Middle frontal gyrus (tissue), 1 donor: ENCODE results near the gene NAA80.
"Not testable (repeated sequence)": the region's sequence is repeated elsewhere in the genome, so short reads cannot be mapped to it uniquely, and the experiment has no call there.

Experiments used
- DNase-seq: peaks from one replicate; pipeline ENCODE4 v3.0.0-alpha.2; 2015; ENCODE audit warnings: low spot score; ENCODE audit errors: extremely low spot score

Gene NAA80

DNA sequence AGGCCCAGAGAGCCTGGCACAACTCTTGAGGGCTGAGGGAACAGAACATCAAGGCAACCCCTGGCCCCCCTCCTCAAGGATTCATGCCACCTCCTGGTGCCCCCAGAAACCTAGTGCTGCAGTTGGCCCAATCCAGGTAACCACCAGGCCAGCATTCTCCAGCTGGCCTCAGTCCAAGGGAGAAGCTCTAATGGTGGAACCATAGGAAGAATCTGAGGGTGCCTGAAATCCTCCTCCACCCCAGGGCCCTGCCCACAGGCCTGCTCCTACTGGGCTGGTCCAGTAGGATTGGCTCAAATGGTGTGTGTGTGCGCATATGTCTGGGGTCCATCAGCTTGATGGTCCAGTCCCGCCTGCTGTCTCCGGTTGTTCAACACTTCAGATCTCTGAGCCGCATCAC lies 15.6 kb upstream of the NAA80 start:
- no peak for DNase-seq

DNA sequence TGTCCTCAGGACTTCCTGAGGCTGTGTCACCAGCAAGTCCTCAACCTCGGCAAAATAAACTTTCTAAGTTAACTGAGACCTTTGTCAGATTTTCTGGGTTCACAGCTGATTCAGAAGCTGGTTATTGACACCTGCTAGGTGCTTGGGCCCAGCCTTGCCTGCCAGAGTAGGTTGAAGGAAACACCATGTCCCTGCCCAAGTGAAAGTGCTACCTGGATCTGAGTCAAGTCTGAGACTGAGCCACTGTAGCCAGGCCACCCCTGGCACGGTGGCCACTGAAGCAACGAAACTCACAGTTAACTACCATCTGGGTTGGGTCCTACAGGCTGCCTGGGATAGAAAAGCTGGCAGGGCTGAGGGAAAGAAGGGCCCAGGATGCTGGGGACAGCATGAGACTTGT lies 15.1 kb upstream of the NAA80 start:
- no peak for DNase-seq

DNA sequence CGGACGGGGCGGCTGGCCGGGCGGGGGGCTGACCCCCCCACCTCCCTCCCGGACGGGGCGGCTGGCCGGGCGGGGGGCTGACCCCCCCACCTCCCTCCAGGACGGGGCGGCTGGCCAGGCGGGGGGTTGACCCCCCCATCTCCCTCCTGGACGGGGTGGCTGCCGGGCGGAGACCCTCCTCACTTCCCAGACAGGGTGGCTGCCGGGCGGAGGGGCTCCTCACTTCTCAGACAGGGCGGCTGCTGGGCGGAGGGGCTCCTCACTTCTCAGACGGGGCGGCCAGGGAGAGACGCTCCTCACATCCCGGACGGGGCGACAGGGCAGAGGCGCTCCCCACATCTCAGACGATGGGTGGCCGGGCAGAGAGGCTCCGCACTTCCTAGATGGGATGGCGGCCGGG lies 12.8 kb upstream of the NAA80 start:
- not testable (repeated sequence) for DNase-seq

DNA sequence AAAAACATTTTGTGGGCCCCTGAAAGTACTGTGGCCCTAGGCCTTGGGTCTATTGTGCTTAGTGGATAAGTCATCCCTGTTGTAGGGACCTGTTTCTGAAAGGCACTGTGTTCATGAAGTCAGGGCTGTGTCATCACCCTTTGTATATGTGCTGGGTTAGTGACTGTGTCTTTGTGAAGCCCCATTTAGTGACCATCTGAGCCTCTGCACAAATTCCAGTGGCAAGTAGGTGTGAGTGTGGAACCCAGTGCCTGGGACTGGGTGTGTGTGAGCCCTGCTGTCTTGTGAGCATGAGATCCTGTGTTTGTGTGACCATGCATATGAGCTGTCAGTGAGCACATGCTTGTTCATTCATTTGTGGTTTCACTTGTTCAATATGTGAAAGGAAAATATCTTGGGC lies 5.4 kb upstream of the NAA80 start:
- DNase-seq: no peak

DNA sequence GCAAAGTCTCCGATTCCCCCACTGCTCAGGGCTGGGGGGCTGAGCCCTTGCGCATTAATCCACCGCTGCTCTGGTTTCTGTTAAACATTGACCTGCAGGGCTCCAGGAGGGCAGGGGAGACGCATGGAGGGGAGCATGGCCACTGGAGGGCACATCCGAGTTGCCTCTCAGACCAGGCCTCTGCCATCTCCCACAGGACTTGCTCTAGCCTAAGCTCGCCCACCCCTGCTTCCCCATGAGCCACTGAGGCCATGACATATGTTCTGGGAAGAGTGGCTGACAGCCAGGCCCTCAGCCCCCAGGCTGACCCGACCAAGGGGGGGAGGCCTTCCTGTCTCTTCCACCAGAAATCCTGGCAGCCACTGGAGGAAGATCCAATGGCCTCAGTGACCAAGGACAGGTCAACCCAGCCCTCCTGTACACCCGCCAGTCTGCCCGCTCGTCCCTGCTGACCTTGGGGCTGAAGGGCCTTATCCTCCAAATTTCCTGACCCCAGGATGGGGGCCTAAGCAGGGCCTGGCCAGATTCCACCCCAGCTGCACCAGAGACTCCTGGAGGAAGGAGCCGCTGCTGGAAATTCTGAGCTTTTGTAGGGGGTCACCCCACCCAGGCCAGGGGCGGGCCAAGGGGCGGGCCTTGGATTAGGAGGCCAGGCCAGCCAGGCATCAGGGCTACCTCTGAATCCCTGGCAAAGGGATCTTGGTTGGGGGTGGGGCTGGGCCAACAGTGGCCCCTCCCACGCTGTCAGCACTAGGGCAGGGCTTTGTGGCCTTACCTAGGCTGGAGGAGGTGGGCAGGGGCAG lies 4.0 kb upstream of the NAA80 start, which contains the start of gene HYAL1:
Gene HYAL1, minus strand, starts transcription at position 562 of the 803 bp plus-strand sequence. CDS start 618 bp downstream, outside the sequence.
- DNase-seq: no peak

DNA sequence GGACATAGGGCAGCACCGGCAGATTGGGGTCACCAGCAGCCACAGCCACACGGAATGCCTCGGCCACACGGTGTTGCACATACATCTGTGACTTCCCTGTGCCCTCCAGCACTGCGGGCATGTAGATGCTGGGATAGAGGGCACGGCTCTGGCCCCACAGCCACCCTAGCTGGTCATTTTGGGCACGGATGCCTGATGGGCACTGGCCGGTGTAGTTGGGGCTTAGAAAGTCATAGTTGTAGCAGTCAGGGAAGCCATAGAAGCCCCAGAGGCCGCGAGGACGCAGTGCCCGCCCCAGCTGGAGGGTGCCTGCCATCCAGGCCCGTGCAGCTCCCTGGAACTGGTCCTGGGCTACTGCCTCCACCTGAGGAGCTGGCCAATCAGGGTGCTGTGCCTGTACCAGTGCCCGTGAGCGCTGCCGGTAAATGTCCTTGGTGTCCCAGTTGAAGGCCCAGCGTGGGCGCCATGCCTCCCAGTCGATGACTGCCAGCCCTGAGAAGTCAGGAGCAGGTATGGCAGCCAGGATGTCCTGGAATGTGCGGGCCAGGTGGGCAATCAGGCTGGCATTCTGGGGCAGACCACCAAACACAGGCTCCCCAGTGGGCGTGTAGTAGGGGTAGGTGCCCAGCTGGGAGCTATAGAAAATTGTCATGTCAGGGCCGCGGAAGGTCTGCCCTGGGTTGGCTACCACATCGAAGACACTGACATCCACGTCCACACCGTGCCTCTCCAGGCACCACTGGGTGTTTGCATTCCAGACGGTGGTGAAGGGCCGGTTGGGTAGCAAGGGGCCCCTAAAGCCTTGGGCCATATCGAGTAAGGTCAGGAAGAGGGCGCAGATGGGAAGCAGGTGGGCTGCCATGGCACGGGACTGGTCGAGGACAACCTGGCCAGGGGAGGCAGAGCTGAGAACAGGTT lies 3.1 kb upstream of the NAA80 start:
- DNase-seq: no peak

DNA sequence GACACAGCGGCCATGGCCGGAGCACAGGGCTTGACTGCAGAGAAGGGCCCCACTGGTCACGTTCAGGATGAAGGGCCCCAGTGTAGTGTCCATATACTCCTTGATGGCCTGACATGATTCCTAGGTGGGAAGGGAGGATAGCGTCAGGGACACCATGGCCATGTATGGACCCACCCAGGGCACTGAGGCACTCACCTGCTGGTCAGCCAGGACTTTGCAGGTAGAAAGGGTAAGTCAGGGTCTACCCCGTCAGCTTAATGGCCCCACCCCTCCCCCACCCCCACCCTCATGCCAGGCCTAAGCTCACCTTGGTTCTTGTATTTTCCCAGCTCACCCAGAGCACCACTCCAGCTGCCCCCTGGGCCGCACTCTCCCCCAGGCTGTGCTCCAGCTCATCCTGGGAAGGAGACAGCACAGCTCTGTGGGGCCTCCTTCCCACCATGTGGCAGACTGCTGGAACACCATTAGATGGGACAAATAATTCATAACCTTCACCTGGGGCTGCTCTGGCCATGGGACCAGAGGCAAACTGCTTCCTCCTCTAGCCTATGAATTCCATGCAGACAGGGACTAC lies 1.6 kb upstream of the NAA80 start:
- DNase-seq: no peak

DNA sequence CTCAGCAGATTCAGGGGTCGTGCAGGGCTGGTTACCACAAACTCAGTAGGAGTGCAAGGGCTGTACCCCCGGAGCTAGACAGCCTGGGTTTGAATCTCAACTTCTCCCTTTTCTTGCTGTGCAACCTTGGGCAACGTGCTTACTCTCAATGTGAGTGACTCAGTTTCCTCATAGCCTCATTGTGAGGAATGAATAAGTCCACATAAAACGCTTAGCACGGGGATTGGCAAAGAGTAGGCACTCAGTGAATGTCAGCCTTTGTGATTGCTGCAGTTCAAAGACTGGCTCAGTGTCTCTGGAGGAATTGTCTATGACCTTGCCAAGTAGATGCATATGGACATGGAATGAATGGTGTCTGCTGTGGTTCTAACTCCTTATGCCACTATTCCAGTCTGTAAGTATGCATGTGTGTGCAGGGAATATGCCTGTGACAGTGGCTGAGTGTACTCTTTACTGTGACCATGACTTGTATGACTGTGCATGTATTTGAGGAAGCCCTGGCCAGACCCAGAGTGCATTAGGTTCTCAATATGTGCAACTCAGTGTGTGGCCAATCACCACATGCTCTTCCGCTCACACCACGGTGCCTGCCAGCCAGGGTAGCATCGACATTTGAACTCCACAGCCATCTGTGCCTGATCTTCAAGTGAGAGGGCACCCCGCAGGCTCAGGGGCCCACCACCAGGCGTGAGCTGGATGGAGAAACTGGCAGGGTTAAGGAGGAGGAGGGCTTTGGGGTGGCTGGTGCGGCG lies 900 bp upstream of the NAA80 start:
- DNase-seq: peak; percentile 39

DNA sequence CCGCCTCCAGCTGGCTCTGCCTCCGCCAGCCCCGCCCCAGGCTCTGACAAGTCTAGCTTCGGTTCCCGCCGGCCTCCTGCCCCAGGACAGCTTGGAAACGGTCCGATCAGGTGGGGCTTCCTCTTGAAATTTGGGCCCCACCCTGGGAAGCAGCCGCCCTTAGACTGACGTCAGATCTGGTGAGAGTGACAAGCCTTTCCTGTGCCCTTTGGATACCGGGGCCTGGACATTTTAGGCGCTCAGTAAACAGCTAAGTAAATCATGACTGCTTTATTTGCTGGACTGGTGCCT lies 378 bp upstream of the NAA80 start:
- no peak for DNase-seq

DNA sequence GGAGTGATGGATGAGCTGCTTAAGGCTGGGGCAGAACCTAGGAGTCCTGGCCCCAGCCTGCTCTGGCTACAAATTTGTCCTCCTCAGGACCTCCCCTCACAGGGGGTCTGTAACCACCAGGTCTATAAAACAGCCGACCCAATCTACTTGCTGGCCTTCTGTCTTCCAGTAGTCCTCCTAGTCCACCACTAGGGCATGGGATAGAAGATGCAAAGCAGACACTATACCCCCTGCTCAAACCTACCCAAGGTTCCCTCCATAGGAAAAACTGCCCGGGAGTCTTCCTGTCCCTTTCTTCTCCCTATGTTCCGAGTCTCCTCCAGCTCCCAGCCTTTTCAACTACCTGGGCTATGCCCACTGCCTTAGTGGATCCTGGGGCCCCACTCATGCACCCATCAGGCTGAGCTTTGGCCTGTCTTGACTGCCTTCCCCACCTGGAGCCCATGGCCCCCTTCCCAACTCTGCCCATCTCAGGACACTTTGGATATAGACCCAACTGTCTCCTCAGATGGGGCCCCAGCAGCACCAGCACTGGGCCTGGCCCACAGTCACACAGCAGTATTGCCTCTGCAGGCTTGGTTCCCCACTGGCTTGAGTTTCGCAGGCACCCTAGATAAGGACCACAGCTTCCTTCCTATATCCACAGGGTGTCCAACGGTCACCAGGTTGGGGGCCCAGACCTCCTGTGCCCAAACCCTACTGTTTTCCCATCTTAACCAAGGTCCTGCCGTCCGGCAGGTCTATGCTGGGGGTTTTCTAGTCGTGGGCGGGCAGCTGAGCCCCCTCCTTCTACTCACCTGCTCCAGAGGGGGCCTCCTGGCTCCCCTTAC lies 1.1 kb downstream of the NAA80 start:
- DNase-seq: no peak

DNA sequence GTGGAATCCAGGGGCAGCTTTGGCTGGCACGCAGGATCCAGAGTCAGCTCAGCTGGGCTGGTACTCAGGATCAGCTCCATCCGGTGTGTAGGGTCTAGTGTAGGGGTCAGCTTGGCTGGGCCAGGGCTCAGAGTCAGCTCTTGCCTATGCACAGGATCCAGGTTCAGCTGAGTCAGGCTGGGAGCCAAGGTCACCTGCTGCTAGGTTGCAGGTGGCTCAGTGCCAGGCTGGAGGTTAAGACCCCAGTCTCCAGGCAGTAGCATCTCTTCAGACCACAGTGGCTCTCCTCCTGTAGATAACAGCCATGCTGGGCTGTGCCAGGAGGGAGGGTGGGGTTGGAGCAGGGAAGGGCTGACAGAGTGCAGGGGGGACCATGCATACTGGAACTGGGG lies 1.8 kb downstream of the NAA80 start:
- no peak for DNase-seq

DNA sequence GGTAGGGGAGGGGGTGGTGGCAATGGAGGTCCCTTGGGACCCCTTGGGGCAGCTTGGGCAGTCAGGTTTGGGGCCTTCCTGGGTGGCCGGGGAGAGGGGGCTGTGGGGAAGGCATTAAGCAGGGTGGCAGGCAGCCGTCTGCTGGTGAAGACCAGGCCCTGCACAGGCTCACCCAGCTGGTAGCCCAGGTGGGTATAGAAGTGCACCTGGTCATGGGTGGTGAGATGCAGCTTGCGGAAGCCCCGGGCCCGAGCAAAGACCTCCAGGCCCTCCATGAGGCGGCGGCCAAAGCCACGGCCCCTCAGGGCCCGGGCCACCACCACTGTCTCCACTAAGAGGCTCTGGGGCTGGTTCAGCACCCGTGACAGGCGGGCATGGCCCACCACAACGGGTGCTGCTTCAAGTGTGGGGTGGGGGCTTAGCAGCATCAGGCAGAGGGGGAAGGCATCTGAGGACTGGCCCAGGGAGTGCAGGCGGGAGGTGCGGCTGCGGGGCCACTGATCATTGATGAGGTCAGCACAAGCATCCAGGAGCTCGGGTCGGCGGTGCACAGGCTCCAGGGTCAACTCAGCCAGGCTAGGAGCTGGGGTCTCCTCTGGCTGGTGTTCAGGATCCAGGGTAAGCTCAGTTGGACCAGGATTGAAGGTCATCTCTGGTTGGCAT lies 2.4 kb downstream of the NAA80 start:
- no peak for DNase-seq

DNA sequence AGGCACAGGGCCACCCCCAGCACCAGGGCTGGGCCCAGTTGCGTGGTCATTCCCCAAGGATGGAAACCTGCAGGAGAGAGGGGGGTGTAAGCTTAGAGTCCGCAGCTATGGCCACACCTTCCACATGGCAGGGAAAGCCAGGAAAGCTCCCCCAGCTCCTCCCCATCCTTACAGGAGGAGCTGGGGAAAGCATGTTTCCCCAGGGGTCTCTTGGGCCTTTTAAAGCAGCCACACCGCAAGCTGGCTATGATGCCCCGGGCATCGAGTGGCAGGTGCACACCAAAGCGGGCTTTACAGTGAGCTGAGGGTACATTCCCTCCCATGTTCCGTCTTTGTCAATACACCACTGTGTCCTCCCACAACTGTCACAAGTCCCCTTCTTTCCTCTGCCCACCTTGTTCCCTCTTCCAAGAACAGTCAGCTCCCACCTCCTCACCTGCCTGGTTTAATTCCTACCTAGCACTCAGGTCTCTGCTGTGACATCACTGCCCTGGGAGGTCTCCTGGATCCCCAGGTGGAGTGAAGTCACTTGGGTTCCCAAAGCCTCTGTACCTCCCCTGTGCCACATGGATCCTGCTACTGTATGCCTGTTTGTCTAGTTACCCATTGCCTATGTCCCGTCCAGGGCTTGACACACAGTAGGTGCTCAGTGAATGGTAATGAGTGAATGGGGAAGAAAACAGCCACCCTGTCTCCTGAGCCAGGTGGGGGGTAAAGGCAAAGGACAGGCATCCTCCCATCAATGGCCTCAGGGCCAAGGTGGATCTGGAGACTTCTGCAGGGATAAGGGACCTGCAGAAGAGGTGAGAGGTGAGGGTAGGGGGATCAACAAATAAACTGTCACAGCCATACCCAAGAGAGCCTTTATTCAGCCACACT lies 3.4 kb downstream of the NAA80 start:
- no peak for DNase-seq

DNA sequence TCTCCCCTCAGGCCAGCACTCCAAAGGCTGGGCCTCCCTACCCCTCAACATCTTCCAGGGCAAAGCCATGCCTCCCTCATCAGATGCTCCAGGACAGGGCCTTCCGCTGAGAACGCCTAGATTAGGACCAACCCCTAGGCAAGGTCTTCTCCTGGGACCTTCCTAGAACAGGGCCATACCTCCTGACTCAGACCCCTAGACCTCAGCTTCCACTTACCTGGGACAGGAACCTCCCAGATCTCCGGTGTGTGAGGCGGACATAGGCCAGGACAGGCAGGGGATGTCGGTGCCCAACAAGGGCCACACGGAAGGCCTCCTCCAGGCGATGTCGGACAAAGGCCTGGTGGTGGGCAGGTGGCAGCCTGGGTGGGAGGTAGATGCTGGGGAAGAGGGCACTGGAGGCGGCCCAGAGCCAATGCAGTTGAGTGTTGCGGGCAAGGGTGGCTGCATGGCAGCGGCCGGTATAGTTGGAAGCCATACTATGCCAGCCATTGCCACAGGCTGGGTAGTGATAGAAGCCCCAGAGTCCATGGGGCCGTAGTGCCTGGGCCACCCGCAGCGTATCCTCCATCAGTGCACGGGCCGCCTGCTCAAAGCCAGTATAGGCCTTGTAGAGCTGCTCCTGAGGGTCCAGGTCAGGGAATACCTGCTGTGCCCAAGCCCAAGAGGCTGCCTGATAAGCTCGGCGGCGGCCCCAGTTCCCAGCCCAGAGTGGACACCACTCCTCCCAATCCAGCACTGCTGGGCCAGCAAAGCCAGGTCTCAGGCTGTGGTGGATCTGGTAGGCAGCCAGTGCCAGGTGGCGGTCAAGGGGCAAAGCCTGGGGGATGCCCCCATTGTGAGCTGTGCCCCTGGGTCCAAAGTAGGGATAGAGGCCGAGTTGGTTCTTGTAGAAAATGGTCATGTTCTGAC lies 4.5 kb downstream of the NAA80 start:
- DNase-seq: no peak

DNA sequence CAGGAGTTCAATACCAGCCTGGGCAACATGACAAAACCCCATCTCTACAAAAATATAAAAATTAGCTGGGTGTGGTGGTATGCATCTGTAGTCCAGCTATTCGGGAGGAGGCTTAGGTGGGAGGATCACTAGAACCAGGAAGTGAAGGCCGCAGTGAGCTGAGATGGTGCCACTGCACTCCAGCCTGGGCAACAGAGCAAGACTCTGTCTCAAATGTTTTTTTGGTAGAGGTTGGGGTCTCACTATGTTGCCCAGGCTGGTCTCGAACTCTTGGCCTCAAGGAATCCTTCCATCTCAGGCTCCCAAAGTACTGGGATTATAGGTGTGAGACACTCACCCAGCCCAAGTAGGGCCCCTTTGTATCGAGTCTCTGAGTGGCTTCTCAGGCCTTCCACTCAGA lies 5.1 kb downstream of the NAA80 start:
- no peak for DNase-seq

DNA sequence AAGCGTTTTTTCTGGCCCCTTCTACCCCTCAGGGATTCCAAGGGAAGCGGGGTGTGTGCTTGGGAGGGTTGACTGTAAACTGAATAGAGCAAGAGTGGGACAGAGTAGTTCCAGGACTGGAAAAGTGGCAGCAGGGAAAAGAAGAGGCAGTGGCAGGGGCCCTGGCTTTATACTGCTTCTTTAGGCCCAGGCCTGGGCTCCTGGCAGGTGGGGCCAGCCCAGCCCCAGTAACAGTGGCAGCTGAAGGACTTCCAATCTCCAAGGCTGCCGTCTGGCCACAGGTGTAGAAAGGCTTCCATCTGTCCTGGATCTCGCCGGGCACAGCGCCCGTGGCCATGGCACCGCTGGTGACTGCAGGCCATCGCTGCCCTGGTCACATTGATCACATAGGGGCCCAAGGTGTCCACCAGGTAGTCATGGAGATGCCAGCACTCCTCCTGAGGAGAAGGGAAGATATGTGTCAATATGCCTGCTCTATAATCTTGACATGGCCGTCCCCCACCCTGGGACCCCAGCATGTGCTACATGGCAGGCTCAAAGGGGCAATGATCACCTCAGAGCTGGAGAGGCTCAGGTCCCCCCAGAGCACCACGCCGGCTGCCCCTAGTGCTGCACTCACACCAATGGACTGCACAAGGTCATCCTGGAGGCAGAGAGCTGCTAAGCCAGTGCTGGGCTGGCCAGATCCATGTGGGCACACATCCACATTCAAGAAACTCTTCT lies 6.0 kb downstream of the NAA80 start:
- no peak for DNase-seq
